D721Med (cell line): ENCODE data around the gene HNRNPU.

Experiments
- DNase-seq: peaks from one replicate; pipeline ENCODE4 v3.0.0; 2011; ENCODE audit warnings: low spot score; ENCODE audit not compliant: insufficient read length
- FAIRE-seq: peaks from 2 replicates; lab custom pipeline; 2011; peaks lifted over from hg19 to GRCh38; lab: Jason Lieb, UNC
- TF ChIP-seq, protein P1 (sequence below): IDR thresholded peaks from 2 replicates; pipeline ENCODE4 v1.5.1; 2012; ENCODE audit warnings: mild to moderate bottlenecking, control low read depth; ENCODE audit not compliant: insufficient read depth; ENCODE audit errors: missing control alignments

HNRNPU gene

DNA sequence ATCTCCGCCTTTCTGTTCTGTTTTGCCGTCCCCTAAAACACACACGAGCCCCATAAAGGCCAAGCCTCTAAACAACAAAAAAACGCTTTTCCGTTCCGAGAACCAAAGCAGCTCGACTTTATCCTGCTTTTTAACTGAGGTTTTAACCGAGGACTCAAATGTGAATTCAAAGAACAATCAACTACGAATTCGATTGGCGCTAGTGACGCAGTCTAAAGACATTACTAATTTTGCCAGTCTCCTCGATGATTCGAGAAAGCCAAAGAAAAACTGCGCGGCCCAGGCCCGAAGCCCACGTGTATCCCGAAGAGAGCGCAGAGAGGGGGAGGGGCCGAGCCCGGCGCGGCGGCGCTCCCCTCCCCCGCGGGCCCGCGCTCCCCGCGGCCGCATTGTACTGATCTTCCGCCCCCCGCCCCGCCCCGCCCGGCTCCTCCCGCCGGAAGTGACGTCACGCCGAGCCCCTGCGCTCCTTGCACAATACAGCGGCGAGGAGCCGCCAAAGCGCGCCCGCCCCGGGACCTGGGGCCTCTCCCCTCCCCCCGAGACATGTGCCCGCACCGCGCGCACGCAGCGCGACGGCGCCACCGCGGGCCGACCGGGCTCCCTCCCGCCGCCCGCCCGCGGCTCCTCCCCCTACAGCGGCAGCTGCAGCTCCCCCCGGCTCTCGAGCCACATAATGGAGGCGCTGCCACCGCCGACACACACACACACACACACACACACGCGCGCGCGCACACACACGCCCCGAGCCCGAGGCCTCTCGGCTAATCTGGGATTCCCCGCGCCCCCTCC, 1.4 kb downstream of the HNRNPU start:
- DNase-seq (peak; percentile 29), FAIRE-seq (no peak)
- TF ChIP-seq, protein P1, sequence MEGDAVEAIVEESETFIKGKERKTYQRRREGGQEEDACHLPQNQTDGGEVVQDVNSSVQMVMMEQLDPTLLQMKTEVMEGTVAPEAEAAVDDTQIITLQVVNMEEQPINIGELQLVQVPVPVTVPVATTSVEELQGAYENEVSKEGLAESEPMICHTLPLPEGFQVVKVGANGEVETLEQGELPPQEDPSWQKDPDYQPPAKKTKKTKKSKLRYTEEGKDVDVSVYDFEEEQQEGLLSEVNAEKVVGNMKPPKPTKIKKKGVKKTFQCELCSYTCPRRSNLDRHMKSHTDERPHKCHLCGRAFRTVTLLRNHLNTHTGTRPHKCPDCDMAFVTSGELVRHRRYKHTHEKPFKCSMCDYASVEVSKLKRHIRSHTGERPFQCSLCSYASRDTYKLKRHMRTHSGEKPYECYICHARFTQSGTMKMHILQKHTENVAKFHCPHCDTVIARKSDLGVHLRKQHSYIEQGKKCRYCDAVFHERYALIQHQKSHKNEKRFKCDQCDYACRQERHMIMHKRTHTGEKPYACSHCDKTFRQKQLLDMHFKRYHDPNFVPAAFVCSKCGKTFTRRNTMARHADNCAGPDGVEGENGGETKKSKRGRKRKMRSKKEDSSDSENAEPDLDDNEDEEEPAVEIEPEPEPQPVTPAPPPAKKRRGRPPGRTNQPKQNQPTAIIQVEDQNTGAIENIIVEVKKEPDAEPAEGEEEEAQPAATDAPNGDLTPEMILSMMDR, result peak; percentile 4

DNA sequence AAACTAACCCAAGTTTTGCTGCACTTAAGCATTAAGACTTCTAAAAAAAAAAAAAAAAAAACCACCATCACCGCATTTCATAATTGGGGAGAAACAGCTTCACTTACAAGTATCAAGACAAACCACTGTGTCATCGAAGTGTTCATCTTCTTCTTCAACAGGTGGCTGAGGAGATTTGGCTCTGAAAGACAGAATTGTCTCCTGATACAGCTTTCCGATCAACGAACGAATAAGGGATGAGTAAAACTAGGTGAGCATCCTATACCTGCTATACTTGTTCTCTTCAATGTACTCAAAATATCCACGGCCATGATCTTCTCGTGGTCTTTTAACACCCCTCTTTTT, 2.0 kb downstream of the HNRNPU start:
- no peak for DNase-seq
- FAIRE-seq, result no peak
- TF ChIP-seq, protein P1, result no peak

DNA sequence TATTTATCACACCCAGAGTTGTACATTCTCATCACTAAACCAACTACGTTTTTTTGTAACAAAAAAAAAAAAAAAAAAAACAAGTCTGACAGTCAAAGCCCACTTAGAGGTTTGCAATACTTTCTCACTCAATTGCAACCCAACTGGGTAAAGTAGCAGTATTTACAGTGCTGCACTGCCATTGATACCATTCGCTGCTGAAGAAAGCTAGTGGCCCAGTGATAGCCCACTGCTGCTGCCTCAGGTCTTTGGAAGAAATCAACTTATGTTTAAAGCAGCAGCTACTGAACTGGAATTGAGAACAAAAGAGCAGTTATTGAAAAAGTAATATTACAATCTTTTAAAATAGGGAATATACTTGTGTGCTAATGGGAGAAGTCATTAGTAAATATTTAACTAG, 2.7 kb downstream of the HNRNPU start:
- FAIRE-seq (no peak), DNase-seq (no peak)
- TF ChIP-seq, protein P1, result no peak

DNA sequence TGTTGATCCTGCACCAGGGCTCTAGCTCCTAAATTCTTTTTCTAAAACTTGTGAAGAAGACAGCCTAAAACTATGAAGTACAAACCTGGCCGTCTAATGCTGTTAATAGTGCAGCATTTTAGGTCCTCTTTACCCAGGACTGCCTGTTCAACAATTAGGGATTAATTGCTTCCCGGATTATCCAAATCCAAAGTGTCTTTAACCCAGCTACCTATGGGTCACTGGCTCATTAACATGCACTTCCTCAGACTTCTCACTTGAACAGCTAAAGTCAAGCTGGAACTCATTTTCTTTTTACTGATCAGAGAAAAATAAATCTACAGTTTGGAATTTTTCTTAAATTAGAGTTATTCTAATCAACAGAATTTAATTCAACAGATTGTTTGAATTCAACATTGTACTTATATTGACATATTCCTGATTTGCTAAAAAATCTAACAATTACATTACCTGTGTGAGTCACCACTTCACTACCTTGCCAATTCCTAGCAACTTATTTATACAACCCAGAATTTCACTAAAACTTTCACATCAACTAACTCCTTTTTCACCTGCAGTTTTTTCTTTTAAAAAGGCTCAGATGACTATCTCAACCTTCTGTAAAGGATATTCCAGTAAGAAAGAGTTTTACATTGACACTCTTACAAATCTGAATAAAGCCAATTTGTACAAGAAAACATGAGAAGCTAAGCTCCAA, 3.3 kb downstream of the HNRNPU start:
- FAIRE-seq (peak; percentile 77), DNase-seq (no peak)
- TF ChIP-seq, protein P1, result no peak

DNA sequence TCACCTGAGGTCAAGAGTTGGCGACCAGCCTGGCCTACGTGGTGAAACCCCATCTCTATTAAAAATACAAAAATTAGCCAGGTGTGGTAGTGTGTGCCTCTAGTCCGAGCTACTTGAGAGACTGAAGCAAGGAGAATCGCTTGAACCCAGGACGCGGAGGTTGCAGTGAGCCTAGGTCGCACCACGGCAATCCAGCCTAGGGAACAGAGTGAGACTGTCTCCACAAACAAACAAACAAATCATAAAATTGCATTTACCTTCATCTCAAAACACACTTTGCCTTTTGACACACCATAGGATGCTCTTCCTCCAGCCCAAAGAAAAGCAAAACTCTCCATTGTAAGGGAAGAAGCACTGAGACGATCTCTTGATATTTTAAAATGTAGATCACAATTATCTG, 4.3 kb downstream of the HNRNPU start:
- no peak for FAIRE-seq
- DNase-seq, result no peak
- TF ChIP-seq, protein P1, result no peak

DNA sequence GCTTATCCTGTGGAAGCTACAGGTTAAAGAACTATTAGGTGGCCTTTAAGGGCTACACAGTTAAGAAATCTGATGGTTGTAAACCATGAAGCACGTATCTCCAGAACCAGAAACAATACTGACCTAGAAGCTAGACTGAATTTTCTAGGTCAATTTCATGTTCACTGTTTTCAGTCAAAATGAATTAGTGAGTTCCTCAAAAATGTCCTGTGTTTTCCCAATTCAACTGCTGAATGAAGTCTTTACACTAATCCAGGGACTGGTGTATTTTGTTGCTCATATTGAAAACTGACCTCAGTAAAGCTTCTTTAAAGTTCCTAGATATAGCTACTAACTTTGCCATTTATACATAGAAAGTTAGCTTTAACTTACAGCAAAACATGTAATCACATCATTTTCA, 6.0 kb downstream of the HNRNPU start:
- no peak for DNase-seq
- TF ChIP-seq, protein P1, result no peak
- FAIRE-seq, result peak; percentile 67

DNA sequence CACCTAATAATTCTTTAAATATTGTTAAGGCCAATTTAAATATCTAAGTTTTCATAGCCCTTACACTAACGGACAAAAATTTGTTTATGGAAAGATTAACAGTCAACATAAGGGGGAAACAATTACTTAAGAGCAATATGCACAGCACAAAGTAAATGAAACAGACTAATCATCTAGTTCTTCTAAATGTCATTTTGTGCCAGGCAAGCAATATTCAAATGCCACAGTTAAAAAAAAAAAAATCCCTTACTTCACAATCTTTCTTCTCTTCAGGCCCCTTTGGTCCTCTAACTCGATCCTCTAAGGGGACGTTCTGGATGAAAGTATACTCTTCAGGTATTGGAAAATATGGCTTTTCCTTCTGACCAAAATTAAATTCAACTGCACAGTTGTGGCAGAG, 6.6 kb downstream of the HNRNPU start:
- TF ChIP-seq, protein P1, result no peak
- DNase-seq (no peak), FAIRE-seq (no peak)
